ENCODE measurements around the gene PLA2G4F.

DNA sequence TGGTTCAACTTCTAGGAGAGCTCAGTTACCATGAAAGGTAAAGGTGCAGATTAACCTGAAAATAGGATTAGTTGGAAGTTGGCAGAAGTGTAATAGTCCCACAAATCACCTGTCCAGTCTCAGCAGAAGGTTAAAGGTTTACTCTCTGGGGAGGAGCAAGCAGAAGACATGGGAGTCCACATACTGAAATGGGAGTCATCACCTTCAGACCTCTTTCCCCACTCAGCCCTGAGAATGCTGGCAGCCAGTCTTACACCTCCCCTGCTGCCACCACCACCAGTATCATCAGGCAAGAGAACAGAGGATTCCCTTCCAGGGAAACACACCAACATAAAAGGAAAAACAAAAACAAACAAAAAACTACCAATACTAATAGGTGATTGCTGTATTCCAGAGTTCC, 48.2 kb downstream of the PLA2G4F start:
- TF ChIP-seq ELF4 (IDR thresholded peaks at IDR 0.05) (no peak), FOXM1 (IDR thresholded peaks at IDR 0.05; ENCODE audit: borderline replicate concordance) (no peak), L3MBTL2 (conservative IDR thresholded peaks at IDR 0.05) (no peak), SP1 (IDR thresholded peaks at IDR 0.05) (no peak), HDGF (IDR thresholded peaks at IDR 0.05; ENCODE audit: borderline replicate concordance) (no peak), FOXA1 (IDR thresholded peaks at IDR 0.05) (no peak), SUZ12 (IDR thresholded peaks at IDR 0.05) (no peak), TARDBP (IDR thresholded peaks at IDR 0.05) (no peak), CTBP1 (IDR thresholded peaks at IDR 0.05; ENCODE audit: borderline replicate concordance) (no peak), ZNF384 (IDR thresholded peaks at IDR 0.05) (no peak), FOXK2 (IDR thresholded peaks at IDR 0.05) (no peak), BHLHE40 (IDR thresholded peaks at IDR 0.05; ENCODE audit: borderline replicate concordance) (no peak)
- TF ChIP-seq, protein P1, sequence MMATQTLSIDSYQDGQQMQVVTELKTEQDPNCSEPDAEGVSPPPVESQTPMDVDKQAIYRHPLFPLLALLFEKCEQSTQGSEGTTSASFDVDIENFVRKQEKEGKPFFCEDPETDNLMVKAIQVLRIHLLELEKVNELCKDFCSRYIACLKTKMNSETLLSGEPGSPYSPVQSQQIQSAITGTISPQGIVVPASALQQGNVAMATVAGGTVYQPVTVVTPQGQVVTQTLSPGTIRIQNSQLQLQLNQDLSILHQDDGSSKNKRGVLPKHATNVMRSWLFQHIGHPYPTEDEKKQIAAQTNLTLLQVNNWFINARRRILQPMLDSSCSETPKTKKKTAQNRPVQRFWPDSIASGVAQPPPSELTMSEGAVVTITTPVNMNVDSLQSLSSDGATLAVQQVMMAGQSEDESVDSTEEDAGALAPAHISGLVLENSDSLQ (IDR thresholded peaks at IDR 0.05) = no peak
